Activated T-cell treated with anti-CD3 and anti-CD28 coated beads, Interleukin-2, amount 50 U/mL, for 24 hours (primary cell): Measurements from ENCODE around the gene ETNK1.
A peak's percentile ranks its signal among the peaks of the same experiment; 100 is the strongest.
"Not testable (repeated sequence)": the region's sequence is repeated elsewhere in the genome, so short reads cannot be mapped to it uniquely, and the experiment has no call there.

Experiments
- DNase-seq: peaks from one replicate; pipeline ENCODE4 v3.0.0-alpha.2; 2020
- H3K27ac Mint-ChIP-seq: 2 replicates; pipeline ENCODE4 v1.8.0; 2020; ENCODE audit warnings: mild to moderate bottlenecking, mixed read lengths
- H3K27me3 Mint-ChIP-seq: 2 replicates; pipeline ENCODE4 v1.8.0; 2020; ENCODE audit warnings: mixed read lengths
- H3K36me3 Mint-ChIP-seq: 2 replicates; pipeline ENCODE4 v1.8.0; 2020; ENCODE audit warnings: low read depth, mixed read lengths
- H3K4me1 Mint-ChIP-seq: 2 replicates; pipeline ENCODE4 v1.8.0; 2020; ENCODE audit warnings: low read depth, mixed read lengths
- H3K4me3 Mint-ChIP-seq: 2 replicates; pipeline ENCODE4 v1.8.0; 2020; ENCODE audit warnings: mild to moderate bottlenecking, moderate library complexity, mixed read lengths
- H3K9me3 Mint-ChIP-seq: 2 replicates; pipeline ENCODE4 v1.8.0; 2020; ENCODE audit warnings: mixed read lengths

The ETNK1 gene, protein sequence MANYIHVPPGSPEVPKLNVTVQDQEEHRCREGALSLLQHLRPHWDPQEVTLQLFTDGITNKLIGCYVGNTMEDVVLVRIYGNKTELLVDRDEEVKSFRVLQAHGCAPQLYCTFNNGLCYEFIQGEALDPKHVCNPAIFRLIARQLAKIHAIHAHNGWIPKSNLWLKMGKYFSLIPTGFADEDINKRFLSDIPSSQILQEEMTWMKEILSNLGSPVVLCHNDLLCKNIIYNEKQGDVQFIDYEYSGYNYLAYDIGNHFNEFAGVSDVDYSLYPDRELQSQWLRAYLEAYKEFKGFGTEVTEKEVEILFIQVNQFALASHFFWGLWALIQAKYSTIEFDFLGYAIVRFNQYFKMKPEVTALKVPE

DNA sequence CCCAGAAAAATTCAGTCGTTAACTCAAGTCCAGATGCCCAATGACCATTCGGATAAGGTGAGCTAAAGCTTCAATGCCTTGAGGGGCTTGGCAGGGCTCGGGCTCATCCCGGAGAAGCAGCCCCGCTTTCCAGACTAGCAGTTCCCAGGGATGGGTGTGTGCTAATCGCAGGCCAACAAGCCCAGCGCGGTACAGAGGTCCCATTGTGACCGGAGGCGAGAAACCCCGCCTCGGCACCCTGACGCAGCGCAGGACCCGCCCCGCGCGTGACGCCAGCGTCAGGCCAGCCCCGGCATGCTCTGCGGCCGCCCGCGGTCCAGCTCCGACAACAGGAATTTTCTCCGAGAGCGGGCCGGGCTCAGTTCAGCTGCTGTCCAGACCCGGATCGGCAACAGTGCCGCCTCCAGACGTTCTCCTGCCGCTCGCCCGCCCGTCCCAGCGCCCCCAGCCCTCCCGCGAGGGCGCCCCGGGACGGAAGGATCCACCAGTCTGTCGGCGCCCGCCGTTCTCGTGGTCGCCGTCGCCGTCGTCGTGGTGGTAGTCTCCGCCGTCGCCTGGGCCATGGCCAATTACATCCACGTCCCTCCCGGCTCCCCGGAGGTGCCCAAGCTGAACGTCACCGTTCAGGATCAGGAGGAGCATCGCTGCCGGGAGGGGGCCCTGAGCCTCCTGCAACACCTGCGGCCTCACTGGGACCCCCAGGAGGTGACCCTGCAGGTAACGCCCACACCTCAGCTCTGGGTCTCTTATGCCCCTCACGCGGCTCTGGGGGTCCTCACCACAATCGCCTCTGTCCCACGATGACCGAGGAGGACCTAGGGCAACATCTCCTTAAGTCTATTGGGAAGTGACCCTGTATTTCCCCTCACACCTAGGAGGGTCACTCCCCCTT, at the start of gene ETNK1:
Gene ETNK1 (plus strand): TSS at position 302 of the 892 bp plus-strand sequence. CDS start 260 bp downstream, at position 562.
- Mint-ChIP-seq H3K27ac (peak within 1 kb of the TSS; percentile 99), H3K27me3 (peaks cover 8% of the 10 kb centered on the region), H3K36me3 (peaks cover 38% of the 10 kb centered on the region), H3K4me3 (peak within 1 kb of the TSS; percentile 92), H3K4me1 (peaks cover 39% of the 10 kb centered on the region), H3K9me3 (no peaks in the 10 kb centered on the region)
- peak; percentile 93 for DNase-seq

- Mint-ChIP-seq H3K27ac (no peak overlapping the region), H3K4me1 (no peaks in the 10 kb centered on the region)
- no peak for DNase-seq
These were observed 48.9 kb upstream of the ETNK1 start for GRCh38 chr12:22576065-22576464.

DNA sequence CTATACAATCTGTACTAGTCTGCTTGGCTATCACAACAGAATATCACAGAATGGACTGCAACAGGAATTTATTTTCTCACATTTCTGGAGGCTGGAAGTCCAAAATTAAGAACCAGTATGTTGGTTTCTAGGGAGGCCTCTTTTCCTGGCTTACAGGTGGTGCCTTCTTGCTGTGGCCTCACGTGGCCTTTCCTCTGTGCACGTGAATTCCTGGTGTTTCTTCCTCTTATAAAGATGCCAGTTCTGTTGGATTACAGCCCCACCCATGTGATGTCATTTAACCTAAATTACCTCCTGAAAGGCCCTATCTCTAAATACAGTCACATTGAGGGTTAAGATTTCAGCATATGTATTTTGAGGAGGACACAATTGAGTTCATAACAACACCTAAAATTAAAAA, 48.5 kb upstream of the ETNK1 start:
- no peak overlapping the region for H3K4me3 Mint-ChIP-seq
- H3K9me3 Mint-ChIP-seq, result no peaks in the 10 kb centered on the region
- peaks cover 3% of the 10 kb centered on the region for H3K27me3 Mint-ChIP-seq
- H3K36me3 Mint-ChIP-seq, result no peaks in the 10 kb centered on the region
- no peak for DNase-seq
- H3K4me1 Mint-ChIP-seq, result no peaks in the 10 kb centered on the region
- H3K27ac Mint-ChIP-seq, result no peak overlapping the region

More at GRCh38 chr12:22576065-22576464, 48.9 kb upstream of the ETNK1 start:
- Mint-ChIP-seq H3K4me3 (no peak overlapping the region), H3K27me3 (peaks cover 3% of the 10 kb centered on the region), H3K36me3 (no peaks in the 10 kb centered on the region), H3K9me3 (no peaks in the 10 kb centered on the region)

GRCh38 chr12:22577667-22578066, 47.3 kb upstream of the ETNK1 start:
- Mint-ChIP-seq H3K4me3 (no peak overlapping the region), H3K4me1 (no peaks in the 10 kb centered on the region), H3K9me3 (no peaks in the 10 kb centered on the region), H3K36me3 (no peaks in the 10 kb centered on the region), H3K27ac (no peak overlapping the region), H3K27me3 (no peaks in the 10 kb centered on the region)
- DNase-seq, result no peak

- no peaks in the 10 kb centered on the region for H3K9me3 Mint-ChIP-seq
- H3K36me3 Mint-ChIP-seq, result no peaks in the 10 kb centered on the region
- no peak for DNase-seq
- no peak overlapping the region for H3K4me3 Mint-ChIP-seq
- no peaks in the 10 kb centered on the region for H3K4me1 Mint-ChIP-seq
- H3K27me3 Mint-ChIP-seq, result no peaks in the 10 kb centered on the region
- H3K27ac Mint-ChIP-seq, result no peak overlapping the region
These were observed 46.6 kb upstream of the ETNK1 start for GRCh38 chr12:22578328-22578727.

DNA sequence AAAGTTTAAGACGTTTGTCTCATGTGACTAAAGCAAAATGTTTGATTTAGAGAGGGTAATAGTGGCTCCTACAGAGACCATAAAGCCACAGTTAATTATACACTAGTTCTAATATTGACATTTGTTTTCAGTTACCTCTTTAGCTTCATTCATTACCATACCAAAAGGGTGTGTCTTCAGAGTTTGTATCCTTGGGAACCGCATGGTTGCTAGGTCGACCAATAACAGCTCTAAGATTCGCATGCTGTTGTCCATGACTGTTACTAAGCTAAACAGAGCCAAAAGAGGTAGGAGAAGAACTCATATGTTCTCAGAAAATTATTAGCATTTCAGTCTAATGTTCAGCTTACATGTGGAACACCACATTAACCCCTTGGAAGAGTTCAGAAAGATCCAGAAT, 36.2 kb upstream of the ETNK1 start:
- no peak for DNase-seq
- H3K36me3 Mint-ChIP-seq, result no peaks in the 10 kb centered on the region
- no peak overlapping the region for H3K27ac Mint-ChIP-seq
- no peak overlapping the region for H3K4me3 Mint-ChIP-seq
- no peaks in the 10 kb centered on the region for H3K9me3 Mint-ChIP-seq
- H3K27me3 Mint-ChIP-seq, result peaks cover 3% of the 10 kb centered on the region
- no peaks in the 10 kb centered on the region for H3K4me1 Mint-ChIP-seq

- no peaks in the 10 kb centered on the region for H3K27me3 Mint-ChIP-seq
- H3K36me3 Mint-ChIP-seq, result no peaks in the 10 kb centered on the region
- H3K27ac Mint-ChIP-seq, result no peak overlapping the region
- peaks cover 13% of the 10 kb centered on the region for H3K4me1 Mint-ChIP-seq
- DNase-seq, result no peak
- H3K9me3 Mint-ChIP-seq, result no peaks in the 10 kb centered on the region
- no peak overlapping the region for H3K4me3 Mint-ChIP-seq
These were observed 31.1 kb upstream of the ETNK1 start for GRCh38 chr12:22593864-22594263.

DNA sequence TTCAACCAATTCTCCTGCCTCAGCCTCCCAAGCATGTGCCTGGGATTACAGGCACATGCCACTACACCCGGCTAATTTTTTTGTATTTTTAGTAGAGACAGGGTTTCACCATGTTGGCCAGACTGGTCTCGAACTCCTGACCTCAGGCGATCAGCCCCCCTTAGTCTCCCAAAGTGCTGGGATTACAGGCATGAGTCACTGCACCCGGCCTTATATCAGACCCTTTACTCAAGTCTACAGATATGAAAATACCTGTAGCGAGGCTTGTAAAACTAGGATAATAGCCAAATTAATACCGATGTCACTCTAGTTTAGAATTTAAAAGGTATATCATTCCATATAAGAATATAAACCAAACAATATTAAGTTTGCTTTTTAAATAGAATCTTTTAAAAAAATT, 27.4 kb upstream of the ETNK1 start:
- peaks cover 13% of the 10 kb centered on the region for H3K4me1 Mint-ChIP-seq
- not testable (repeated sequence) for H3K36me3 Mint-ChIP-seq, H3K4me3 Mint-ChIP-seq, H3K27ac Mint-ChIP-seq, H3K9me3 Mint-ChIP-seq, DNase-seq, H3K27me3 Mint-ChIP-seq

DNA sequence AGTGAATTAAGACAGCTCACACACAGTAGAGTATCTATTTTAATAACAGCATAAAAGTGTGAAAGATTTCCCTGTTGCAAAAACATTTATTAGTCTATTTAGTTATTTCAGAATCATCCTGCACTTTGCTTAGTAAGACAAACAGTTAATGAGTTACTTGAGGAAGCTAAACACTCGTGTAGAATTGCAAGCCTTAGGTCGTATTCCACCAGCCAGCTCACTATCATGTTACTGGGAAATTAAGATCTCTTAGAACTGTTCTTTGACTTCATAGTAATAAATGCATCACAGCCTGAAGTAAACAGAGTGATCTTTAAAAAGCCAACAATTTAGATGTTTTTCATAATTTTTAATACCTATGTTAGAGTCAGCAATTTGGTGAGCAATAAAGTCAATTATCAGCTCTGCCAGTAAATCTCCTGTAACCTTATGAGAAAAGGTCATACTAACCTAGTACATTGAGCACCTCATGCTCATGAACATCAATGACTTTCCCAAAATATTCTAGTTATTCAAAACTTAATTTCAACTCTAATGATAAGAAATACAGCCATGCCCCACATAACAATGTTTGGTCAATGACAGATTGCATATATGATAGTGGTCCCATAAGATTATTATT, 26.7 kb upstream of the ETNK1 start:
- Mint-ChIP-seq H3K27ac (no peak overlapping the region), H3K9me3 (no peaks in the 10 kb centered on the region), H3K27me3 (peaks cover 3% of the 10 kb centered on the region), H3K4me1 (peaks cover 13% of the 10 kb centered on the region), H3K4me3 (no peak overlapping the region), H3K36me3 (no peaks in the 10 kb centered on the region)
- DNase-seq, result no peak

GRCh38 chr12:22598763-22599161, 26.2 kb upstream of the ETNK1 start:
- Mint-ChIP-seq H3K27me3 (peaks cover 3% of the 10 kb centered on the region), H3K9me3 (no peaks in the 10 kb centered on the region), H3K27ac (no peak overlapping the region), H3K36me3 (no peaks in the 10 kb centered on the region), H3K4me1 (peaks cover 13% of the 10 kb centered on the region), H3K4me3 (no peak overlapping the region)
- no peak for DNase-seq

- no peaks in the 10 kb centered on the region for H3K36me3 Mint-ChIP-seq
- peaks cover 10% of the 10 kb centered on the region for H3K4me1 Mint-ChIP-seq
- H3K4me3 Mint-ChIP-seq, result no peak overlapping the region
These were observed 24.8 kb upstream of the ETNK1 start for GRCh38 chr12:22600181-22600580.

DNA sequence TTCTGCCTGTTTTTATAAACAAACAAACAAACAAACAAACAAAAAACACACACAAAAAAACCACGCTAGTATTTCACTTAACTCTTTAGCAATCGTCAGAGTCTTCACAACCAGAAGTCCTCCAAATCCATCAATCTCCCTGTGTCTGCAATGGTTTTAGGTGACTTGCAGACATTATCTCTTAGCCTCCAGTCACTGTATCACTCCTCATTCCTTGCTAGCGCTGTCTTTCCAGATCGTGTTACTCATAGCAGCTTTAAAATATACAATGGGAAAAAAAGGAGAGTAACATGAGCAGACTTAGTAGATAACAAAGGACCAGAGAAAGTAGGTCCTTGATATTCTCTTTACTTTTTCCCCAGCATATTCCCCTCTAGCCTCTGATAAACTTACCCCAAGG, 15.5 kb upstream of the ETNK1 start:
- H3K27ac Mint-ChIP-seq, result no peak overlapping the region
- H3K4me1 Mint-ChIP-seq, result no peaks in the 10 kb centered on the region
- no peaks in the 10 kb centered on the region for H3K27me3 Mint-ChIP-seq
- H3K36me3 Mint-ChIP-seq, result no peaks in the 10 kb centered on the region
- H3K9me3 Mint-ChIP-seq, result peaks cover 10% of the 10 kb centered on the region
- DNase-seq, result no peak
- no peak overlapping the region for H3K4me3 Mint-ChIP-seq

More at GRCh38 chr12:22600181-22600580, 24.8 kb upstream of the ETNK1 start:
- no peak for DNase-seq
- Mint-ChIP-seq H3K27me3 (peaks cover 3% of the 10 kb centered on the region), H3K9me3 (no peaks in the 10 kb centered on the region), H3K27ac (no peak overlapping the region)

DNA sequence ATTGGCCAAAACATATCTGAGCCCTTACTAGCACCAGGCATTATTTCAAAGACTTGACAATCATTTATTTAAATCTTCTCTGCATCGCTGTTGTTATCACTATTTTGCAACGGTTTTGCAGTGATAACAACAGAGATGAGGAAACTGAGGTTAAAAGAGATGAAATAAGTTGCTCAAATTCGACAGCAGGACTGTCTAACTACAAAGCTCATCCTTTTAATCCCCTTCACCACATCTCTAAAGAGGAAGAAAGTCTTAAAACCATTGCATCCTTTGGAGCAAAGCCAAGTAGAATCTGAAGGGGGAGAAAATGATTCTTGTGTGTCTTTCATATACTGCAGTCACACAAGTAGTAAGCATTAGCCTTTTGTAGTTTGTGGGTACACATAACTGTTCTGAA, 14.8 kb upstream of the ETNK1 start:
- no peak overlapping the region for H3K4me3 Mint-ChIP-seq
- no peaks in the 10 kb centered on the region for H3K36me3 Mint-ChIP-seq
- peaks cover 10% of the 10 kb centered on the region for H3K9me3 Mint-ChIP-seq
- H3K27ac Mint-ChIP-seq, result no peak overlapping the region
- DNase-seq, result no peak
- H3K27me3 Mint-ChIP-seq, result no peaks in the 10 kb centered on the region
- H3K4me1 Mint-ChIP-seq, result no peaks in the 10 kb centered on the region

DNA sequence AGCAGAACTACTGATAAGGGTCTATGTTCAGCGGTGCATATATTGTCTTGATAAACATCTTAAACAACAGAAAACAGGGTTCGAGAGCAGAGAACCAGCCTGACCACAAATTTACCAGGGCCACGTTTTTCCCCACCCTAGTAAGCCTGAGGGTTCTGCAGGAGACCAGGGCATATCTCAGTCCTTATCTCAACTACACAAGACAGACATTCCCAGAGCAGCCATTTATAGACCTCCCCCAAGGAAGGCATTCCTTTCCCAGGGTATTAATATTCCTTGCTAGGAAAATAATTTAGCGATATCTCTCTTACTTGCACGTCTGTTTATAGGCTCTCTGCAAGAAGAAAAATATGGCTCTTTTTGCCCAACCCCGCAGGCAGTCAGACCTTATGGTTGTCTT, 12.1 kb upstream of the ETNK1 start:
- not testable (repeated sequence) for DNase-seq, H3K36me3 Mint-ChIP-seq, H3K27me3 Mint-ChIP-seq, H3K27ac Mint-ChIP-seq, H3K4me1 Mint-ChIP-seq, H3K4me3 Mint-ChIP-seq
- peaks cover 23% of the 10 kb centered on the region for H3K9me3 Mint-ChIP-seq
